Thoracic aorta (tissue), 2 donors: Measurements from ENCODE around the gene VAPA. TPM values are rescaled to one million over a fixed set of nuclear protein-coding genes. Genes with fewer than 3 reads are reported as not detected.
A peak's percentile ranks its signal among the peaks of the same experiment; 100 is the strongest.

Experiments used
- ATAC-seq: fragments of 150-250 bp; one replicate; pipeline ENCODE4 v1.8.0; 2017; ENCODE audit warnings: low read depth; ENCODE audit not compliant: insufficient number of reproducible peaks, low FRiP score
- DNase-seq: peaks from one replicate; pipeline ENCODE4 v3.0.0-alpha.2; 2020; ENCODE audit warnings: low spot score
- H3K27ac ChIP-seq, 2 donors: fragments of 200-600 bp; sonication (generic); 1 replicate in 1 of 2; 2 replicates in 1 of 2; pipeline ENCODE4 v1.5.1; 2016; ENCODE audit warnings: mild to moderate bottlenecking in 2 of 2, moderate library complexity in 2 of 2
- H3K27me3 ChIP-seq: fragments of 200-600 bp; sonication (generic); replicated peaks from 2 replicates; pipeline ENCODE4 v1.6.0; 2016; ENCODE audit warnings: mild to moderate bottlenecking; ENCODE audit not compliant: insufficient read depth
- H3K36me3 ChIP-seq: fragments of 200-600 bp; sonication (generic); one replicate; pipeline ENCODE4 v1.5.1; 2016
- H3K4me1 ChIP-seq, 2 donors: fragments of 200-600 bp; sonication (generic); 1 replicate in 1 of 2; 2 replicates in 1 of 2; pipeline versions ENCODE4 v1.5.1 to v1.6.0; 2016; ENCODE audit warnings: low read depth in 2 of 2, mild to moderate bottlenecking in 1 of 2; ENCODE audit not compliant: control insufficient read depth in 1 of 2
- H3K4me3 ChIP-seq: fragments of 200-600 bp; sonication (generic); 2 replicates; pipeline ENCODE4 v1.5.1; 2016; ENCODE audit warnings: mild to moderate bottlenecking
- H3K9me3 ChIP-seq: fragments of 200-600 bp; sonication (generic); 2 replicates; pipeline ENCODE4 v1.5.1; 2016
- total RNA-seq, 2 donors: library from RNA; depleted of rRNA; stranded (reverse); fragments of >200 nt; gene quantifications; one replicate each; pipeline versions ENCODE4 v1.1.0 to v1.2.3, GENCODE V29; 2016
- TF ChIP-seq, protein P1 (sequence below): fragments of 200-600 bp; sonication (generic); IDR thresholded peaks from one replicate; pipeline ENCODE4 v1.5.1; 2019; ENCODE audit warnings: antibody characterized with exemption

VAPA gene
- total RNA-seq, 2 donors from 2014 or later = 171 to 195 TPM

- H3K4me1 ChIP-seq = peaks cover 4 to 6% of the 10 kb centered on the region in 2 donors
- no peaks in the 10 kb centered on the region for H3K27me3 ChIP-seq
- TF ChIP-seq, protein P1, sequence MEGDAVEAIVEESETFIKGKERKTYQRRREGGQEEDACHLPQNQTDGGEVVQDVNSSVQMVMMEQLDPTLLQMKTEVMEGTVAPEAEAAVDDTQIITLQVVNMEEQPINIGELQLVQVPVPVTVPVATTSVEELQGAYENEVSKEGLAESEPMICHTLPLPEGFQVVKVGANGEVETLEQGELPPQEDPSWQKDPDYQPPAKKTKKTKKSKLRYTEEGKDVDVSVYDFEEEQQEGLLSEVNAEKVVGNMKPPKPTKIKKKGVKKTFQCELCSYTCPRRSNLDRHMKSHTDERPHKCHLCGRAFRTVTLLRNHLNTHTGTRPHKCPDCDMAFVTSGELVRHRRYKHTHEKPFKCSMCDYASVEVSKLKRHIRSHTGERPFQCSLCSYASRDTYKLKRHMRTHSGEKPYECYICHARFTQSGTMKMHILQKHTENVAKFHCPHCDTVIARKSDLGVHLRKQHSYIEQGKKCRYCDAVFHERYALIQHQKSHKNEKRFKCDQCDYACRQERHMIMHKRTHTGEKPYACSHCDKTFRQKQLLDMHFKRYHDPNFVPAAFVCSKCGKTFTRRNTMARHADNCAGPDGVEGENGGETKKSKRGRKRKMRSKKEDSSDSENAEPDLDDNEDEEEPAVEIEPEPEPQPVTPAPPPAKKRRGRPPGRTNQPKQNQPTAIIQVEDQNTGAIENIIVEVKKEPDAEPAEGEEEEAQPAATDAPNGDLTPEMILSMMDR = no peak
- H3K27ac ChIP-seq = no peak overlapping the region
- H3K4me3 ChIP-seq = no peak overlapping the region
- DNase-seq = no peak
- H3K9me3 ChIP-seq = no peaks in the 10 kb centered on the region
- peaks cover 11% of the 10 kb centered on the region for H3K36me3 ChIP-seq
- no peak for ATAC-seq
Measured at GRCh38 chr18:9947248-9947647, 33.4 kb downstream of the VAPA start.

GRCh38 chr18:9949315-9949714 lies 35.5 kb downstream of the VAPA start:
- DNase-seq (no peak), ATAC-seq (no peak)
- Histone ChIP-seq H3K36me3 (peaks cover 24% of the 10 kb centered on the region), H3K27ac (no peak overlapping the region), H3K4me1 (peaks cover 4 to 11% of the 10 kb centered on the region in 2 donors), H3K27me3 (no peaks in the 10 kb centered on the region), H3K9me3 (no peaks in the 10 kb centered on the region), H3K4me3 (no peak overlapping the region)
- TF ChIP-seq, protein P1 = no peak

GRCh38 chr18:9949861-9950260 lies 36.0 kb downstream of the VAPA start:
- no peaks in the 10 kb centered on the region for H3K27me3 ChIP-seq
- TF ChIP-seq, protein P1 = no peak
- DNase-seq = no peak
- no peak for ATAC-seq
- H3K4me1 ChIP-seq = peaks cover 4 to 11% of the 10 kb centered on the region in 2 donors
- no peaks in the 10 kb centered on the region for H3K9me3 ChIP-seq
- H3K36me3 ChIP-seq = peaks cover 28% of the 10 kb centered on the region
- no peak overlapping the region for H3K4me3 ChIP-seq
- H3K27ac ChIP-seq = no peak overlapping the region

DNA sequence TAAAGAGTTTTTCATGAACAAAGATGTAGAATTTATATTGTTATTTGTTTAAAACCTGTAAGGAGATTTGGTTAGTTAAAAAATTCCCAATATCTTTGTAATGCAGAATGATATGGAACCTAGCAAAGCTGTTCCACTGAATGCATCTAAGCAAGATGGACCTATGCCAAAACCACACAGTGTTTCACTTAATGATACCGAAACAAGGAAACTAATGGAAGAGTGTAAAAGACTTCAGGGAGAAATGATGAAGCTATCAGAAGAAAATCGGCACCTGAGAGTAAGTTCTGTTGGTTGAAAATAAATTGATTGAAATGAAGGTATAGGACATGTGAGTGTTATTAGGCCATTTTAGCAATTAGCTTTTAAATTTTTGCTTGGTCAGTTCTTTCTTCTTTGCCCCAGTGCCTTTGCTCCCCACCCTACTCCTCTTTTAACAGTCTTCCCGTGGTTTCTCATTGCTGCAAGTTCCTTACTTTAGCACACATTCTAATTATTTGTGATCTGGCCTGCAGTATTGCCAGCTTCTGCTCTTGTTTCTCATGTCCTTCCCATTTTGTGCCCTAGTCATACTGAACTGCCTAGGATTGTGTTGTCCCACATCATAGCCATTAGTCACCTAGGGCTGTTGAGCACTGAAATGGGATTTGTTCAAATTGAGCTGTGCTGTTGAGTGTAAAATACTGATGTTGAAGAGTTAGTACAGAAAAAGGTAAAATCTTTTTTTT lies 36.6 kb downstream of the VAPA start:
- DNase-seq (no peak), ATAC-seq (no peak)
- Histone ChIP-seq H3K36me3 (peaks cover 28% of the 10 kb centered on the region), H3K4me3 (no peak overlapping the region), H3K27me3 (no peaks in the 10 kb centered on the region), H3K4me1 (peaks cover 4 to 11% of the 10 kb centered on the region in 2 donors), H3K9me3 (no peaks in the 10 kb centered on the region), H3K27ac (no peak overlapping the region)
- TF ChIP-seq, protein P1 = no peak

- Histone ChIP-seq H3K4me3 (no peak overlapping the region), H3K36me3 (peaks cover 28% of the 10 kb centered on the region)
- TF ChIP-seq, protein P1 = peak; percentile 46
Measured at GRCh38 chr18:9951022-9951859, 37.4 kb downstream of the VAPA start.

More at GRCh38 chr18:9951022-9951859, 37.4 kb downstream of the VAPA start:
- H3K27ac ChIP-seq = no peak overlapping the region
- H3K4me1 ChIP-seq = peaks cover 4 to 11% of the 10 kb centered on the region in 2 donors
- ATAC-seq = no peak
- no peak for DNase-seq
- H3K9me3 ChIP-seq = no peaks in the 10 kb centered on the region
- H3K27me3 ChIP-seq = no peaks in the 10 kb centered on the region
